GM12878 (cell line): Measurements from ENCODE around the gene MGAT4C. TPM values are rescaled to one million over a fixed set of nuclear protein-coding genes. Genes with fewer than 3 reads are reported as not detected.

ENCODE experiments used
- ATAC-seq: fragments of 200-7000 bp; cut with Tn5 transposase; 3 replicates; pipeline ENCODE4 v1.9.1; 2020; ENCODE audit warnings: mild to moderate bottlenecking, moderate library complexity
- BruUV-seq: library from RNA; stranded (reverse); fragments of 400-500 nt; replicated peaks from 2 replicates; lab custom pipeline; 2021; lab: Mats Ljungman, UMichigan
- CTCF ChIA-PET: fragments of 300-600 bp; sonication (Branson Sonifier 250); formaldehyde crosslinking; extraction: SDS; loops from one replicate; lab custom pipeline; 2021; ENCODE audit warnings: inconsistent platforms; lab: Yijun Ruan, JAX
- POLR2A ChIA-PET: fragments of 350-600 bp; formaldehyde crosslinking; extraction: SDS; loops from one replicate; lab custom pipeline; 2021; ENCODE audit warnings: inconsistent platforms; lab: Charles Lee
- RAD21 ChIA-PET: fragments of 300-600 bp; sonication (Branson Sonifier 250); formaldehyde crosslinking; loops from one replicate; lab custom pipeline; 2023; ENCODE audit warnings: antibody characterized with exemption; ENCODE audit not compliant: unreplicated experiment; lab: Charles Lee
- SMC1A ChIA-PET: fragments of 300-600 bp; sonication (Branson Sonifier 250); formaldehyde crosslinking; loops from one replicate; lab custom pipeline; 2023; ENCODE audit not compliant: unreplicated experiment, uncharacterized antibody; lab: Charles Lee
- DNase-seq: peaks from one replicate; pipeline ENCODE4 v3.0.0-alpha.2; 2011; ENCODE audit warnings: low read depth, low spot score
- FAIRE-seq: peaks from 3 replicates; lab custom pipeline; 2011; peaks lifted over from hg19 to GRCh38; lab: Jason Lieb, UNC
- H2AFZ ChIP-seq: 2 replicates; pipeline ENCODE4 v1.6.0; 2011; ENCODE audit warnings: low read depth, low read length, control low read depth; ENCODE audit not compliant: control insufficient read depth
- H3K27ac ChIP-seq: 2 replicates; pipeline ENCODE4 v1.5.1; 2011; ENCODE audit warnings: control low read depth; ENCODE audit not compliant: control insufficient read depth, insufficient read depth
- H3K27me3 ChIP-seq, 2 experiments: replicated peaks in 1 of 2; 2 replicates each; pipeline versions ENCODE4 v1.6.0 to v1.6.1; 2011; ENCODE audit warnings: low read length in 1 of 2; ENCODE audit not compliant: control insufficient read depth in 2 of 2, insufficient read depth in 2 of 2
- H3K36me3 ChIP-seq, 2 experiments: 2 replicates each; pipeline ENCODE4 v1.5.1; 2011; ENCODE audit warnings: low read length in 1 of 2; ENCODE audit not compliant: control insufficient read depth in 2 of 2, insufficient read depth in 2 of 2
- H3K4me1 ChIP-seq: 2 replicates; pipeline ENCODE4 v1.6.1; 2011; ENCODE audit warnings: mild to moderate bottlenecking, low read length, moderate library complexity, mixed read lengths; ENCODE audit not compliant: control insufficient read depth, insufficient read depth
- H3K4me2 ChIP-seq: 2 replicates; pipeline ENCODE4 v1.6.0; 2011; ENCODE audit warnings: control low read depth; ENCODE audit not compliant: control insufficient read depth, insufficient read depth
- H3K4me3 ChIP-seq: fragments of 200-600 bp; sonication (generic); 2 replicates; pipeline ENCODE4 v1.5.1; 2016
- H3K79me2 ChIP-seq: 2 replicates; pipeline ENCODE4 v1.6.0; 2011; ENCODE audit warnings: low read length; ENCODE audit not compliant: control insufficient read depth, insufficient read depth
- H3K9ac ChIP-seq: 2 replicates; pipeline ENCODE4 v1.8.0; 2011; ENCODE audit warnings: low read length, control low read depth, mixed read lengths; ENCODE audit not compliant: control insufficient read depth, insufficient read depth
- H3K9me3 ChIP-seq: replicated peaks from 3 replicates; pipeline ENCODE4 v1.5.1; 2011; ENCODE audit warnings: mild to moderate bottlenecking, low read length; ENCODE audit not compliant: control insufficient read depth, insufficient read depth
- H4K20me1 ChIP-seq: 2 replicates; pipeline ENCODE4 v1.6.0; 2011; ENCODE audit not compliant: control insufficient read depth, insufficient read depth
- BHLHE40 ChIP-seq, 2 experiments: fragments of 450-650 bp in 1 of 2; IDR thresholded peaks; 2 replicates each; pipeline ENCODE4 v1.6.1; 2011 to 2017; ENCODE audit warnings: low read depth in 2 of 2, borderline replicate concordance in 1 of 2, improper control_type of control experiment in 1 of 2, low read length in 1 of 2, mild to moderate bottlenecking in 1 of 2
- CBX3 ChIP-seq: fragments of 200-600 bp; sonication (generic); IDR thresholded peaks from 2 replicates; pipeline ENCODE4 v1.6.1; 2016; ENCODE audit warnings: low read depth, borderline replicate concordance
- EED ChIP-seq: sonication (generic); IDR thresholded peaks from 2 replicates; pipeline ENCODE4 v1.6.1; 2016; ENCODE audit warnings: antibody characterized with exemption, low read depth
- NFXL1 ChIP-seq: fragments of 450-650 bp; IDR thresholded peaks from 2 replicates; pipeline ENCODE4 v1.6.1; 2017; ENCODE audit warnings: antibody characterized with exemption, mild to moderate bottlenecking, borderline replicate concordance
- SMAD1 ChIP-seq: fragments of 450-650 bp; IDR thresholded peaks from 2 replicates; pipeline ENCODE4 v1.6.1; 2018; ENCODE audit warnings: mild to moderate bottlenecking, low read depth; ENCODE audit not compliant: partially characterized antibody
- YY1 ChIP-seq: IDR thresholded peaks from 2 replicates; pipeline ENCODE4 v1.6.1; 2011; ENCODE audit warnings: low read depth, mild to moderate bottlenecking, low read length
- ZNF687 ChIP-seq: fragments of 450-650 bp; IDR thresholded peaks from 2 replicates; pipeline ENCODE4 v1.6.1; 2017; ENCODE audit warnings: mild to moderate bottlenecking, moderate library complexity
- WGBS: methylation state at CpG from one replicate; pipeline ENCODE4 v1.1.6; 2016; ENCODE audit warnings: low lambda C conversion rate; ENCODE audit not compliant: insufficient replicate concordance, insufficient coverage; ENCODE audit errors: missing lambda C conversion rate; 5-methylcytosine and 5-hydroxymethylcytosine counted together
- in situ Hi-C: fragments of 300-500 bp; cut with MboI; formaldehyde crosslinking; loops from 9 replicates; pipeline ENCODE4 v1.14.3; 2018; ENCODE audit warnings: mixed read lengths
- intact Hi-C: fragments of 100-400 bp; cut with micrococcal nuclease; formaldehyde crosslinking; loops from one replicate; pipeline ENCODE4 v1.14.2; 2022; ENCODE audit not compliant: unreplicated experiment
- polyA plus RNA-seq, 11 experiments: library from polyadenylated mRNA; depleted of rRNA in 4 of 11; unstranded in 6 of 11; stranded (reverse) in 5 of 11; fragments of >200 nt; fragmentation: Nextera tagmentation in 4 of 11; fragmentation: Illumina TruSeq in 1 of 11; extraction: Ambion mirVana in 4 of 11; extraction: Trizol in 1 of 11; gene quantifications; 1 replicate in 1 of 11; 2 replicates in 10 of 11; pipeline versions ENCODE4 v1.2.1 to v1.2.3, GENCODE V29; 2011 to 2016; ENCODE audit warnings: inconsistent platforms in 2 of 11, missing spikeins in 2 of 11, low read depth in 1 of 11
- total RNA-seq, 4 experiments: library from RNA; depleted of rRNA in 3 of 4; stranded (reverse); fragments of >200 nt in 3 of 4; fragmentation: Illumina TruSeq in 1 of 4; extraction: Trizol in 1 of 4; gene quantifications; 2 replicates each; pipeline versions ENCODE4 v1.2.1 to v1.2.3, GENCODE V29; 2013 to 2021
- TF ChIP-seq, protein P1 (sequence below): IDR thresholded peaks from 2 replicates; pipeline ENCODE4 v1.6.1; 2011; ENCODE audit warnings: borderline replicate concordance, low read depth, mild to moderate bottlenecking, moderate library complexity, mixed read lengths, low read length; ENCODE audit not compliant: insufficient read depth; ENCODE audit errors: extremely low read length
- TF ChIP-seq, protein P2 (sequence below), 3 experiments: IDR thresholded peaks in 2 of 3; conservative IDR thresholded peaks in 1 of 3; 2 replicates each; pipeline ENCODE4 v1.5.1; 2011; ENCODE audit warnings: low read depth in 3 of 3, low read length in 3 of 3, mild to moderate bottlenecking in 3 of 3, control low read depth in 2 of 3, moderate library complexity in 2 of 3, inconsistent platforms in 1 of 3, mixed read lengths in 1 of 3; ENCODE audit not compliant: control insufficient read depth in 2 of 3, insufficient read depth in 1 of 3; ENCODE audit errors: extremely low read depth in 1 of 3

MGAT4C gene
- total and polyA plus RNA-seq, 10 of the 15 experiments (the other 5 are each of a cell fraction or from before 2014, with no cell fraction given), result not detected

DNA sequence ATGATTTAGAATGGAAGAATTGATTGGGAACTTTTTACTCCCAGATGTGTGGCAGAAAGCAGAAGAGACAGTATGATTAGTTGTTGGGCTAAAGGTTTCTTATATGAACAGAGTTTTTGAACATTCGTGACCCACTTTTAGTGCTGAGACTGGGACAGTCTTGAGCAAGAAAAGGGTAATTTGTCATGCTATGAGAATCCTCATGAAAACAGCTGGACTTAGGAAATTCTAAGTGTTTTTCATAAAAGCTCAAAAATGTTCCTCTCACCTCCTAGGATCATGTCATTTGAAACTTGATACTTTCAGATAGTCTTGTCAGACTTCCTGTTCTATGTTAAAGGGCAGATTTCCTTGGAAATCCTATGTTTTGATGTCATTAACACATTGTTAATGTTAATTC, 86.1 kb downstream of the MGAT4C start:
- no TSS peak for BruUV-seq
- no peaks in the 10 kb centered on the region for H3K9me3 ChIP-seq
- no peaks in the 10 kb centered on the region for H3K4me1 ChIP-seq
- ChIA-PET POLR2A (no interaction called here), CTCF (no interaction called here), SMC1A (interaction anchor here (1.9 kb wide), 1 partner anchor 12 kb away, joined by 4 read pairs; no protein-coding TSS in a partner anchor), RAD21 (no interaction called here)
- H4K20me1 ChIP-seq, result no peaks in the 10 kb centered on the region
- FAIRE-seq, result no peak
- H3K27me3 ChIP-seq, result no peaks in the 10 kb centered on the region
- H3K4me3 ChIP-seq, result no peak overlapping the region
- no peak overlapping the region for H3K4me2 ChIP-seq
- H3K9ac ChIP-seq, result no peak overlapping the region
- TF ChIP-seq YY1 (no peak), BHLHE40 (IDR thresholded peaks at IDR 0.05; ENCODE audit: borderline replicate concordance in 1 of 2, low read depth in 2 of 2, low read length in 1 of 2) (no peak), SMAD1 (no peak), EED (no peak)
- TF ChIP-seq, protein P1, sequence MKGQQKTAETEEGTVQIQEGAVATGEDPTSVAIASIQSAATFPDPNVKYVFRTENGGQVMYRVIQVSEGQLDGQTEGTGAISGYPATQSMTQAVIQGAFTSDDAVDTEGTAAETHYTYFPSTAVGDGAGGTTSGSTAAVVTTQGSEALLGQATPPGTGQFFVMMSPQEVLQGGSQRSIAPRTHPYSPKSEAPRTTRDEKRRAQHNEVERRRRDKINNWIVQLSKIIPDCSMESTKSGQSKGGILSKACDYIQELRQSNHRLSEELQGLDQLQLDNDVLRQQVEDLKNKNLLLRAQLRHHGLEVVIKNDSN, result no peak
- in situ Hi-C loops (no loop called here), intact Hi-C loops (no loop called here)
- H3K27ac ChIP-seq, result no peak overlapping the region
- H3K79me2 ChIP-seq, result no peaks in the 10 kb centered on the region
- no peak overlapping the region for H2AFZ ChIP-seq
- 0% methylated on average over 1 of the region's 1 CpG for WGBS
- DNase-seq, result no peak
- no peaks in the 10 kb centered on the region for H3K36me3 ChIP-seq
- ATAC-seq, result no peak

DNA sequence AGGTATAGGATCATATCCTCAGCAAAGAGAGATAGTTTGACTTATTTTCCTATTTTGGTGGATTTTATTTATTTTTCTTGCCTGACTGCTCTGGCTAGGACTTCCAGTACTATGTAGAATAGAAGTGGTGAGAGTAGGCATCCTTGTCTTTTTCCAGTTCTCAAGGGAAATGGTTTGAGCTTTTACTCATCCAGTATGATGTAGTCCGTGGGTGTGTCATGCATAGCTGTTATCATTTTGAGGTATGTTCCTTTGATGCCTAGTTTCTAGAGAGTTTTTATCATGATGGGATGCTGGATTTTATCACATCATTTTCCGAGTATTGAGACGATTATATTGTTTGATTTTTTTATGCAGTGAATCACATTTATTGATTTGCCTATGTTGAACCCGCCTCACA, 97.2 kb downstream of the MGAT4C start:
- ATAC-seq, result no peak
- no peak overlapping the region for H3K27ac ChIP-seq
- H3K79me2 ChIP-seq, result no peaks in the 10 kb centered on the region
- no peaks in the 10 kb centered on the region for H3K36me3 ChIP-seq
- no peak for DNase-seq
- H4K20me1 ChIP-seq, result no peaks in the 10 kb centered on the region
- POLR2A ChIA-PET, result no interaction called here
- no peak overlapping the region for H3K9ac ChIP-seq
- SMC1A ChIA-PET, result no interaction called here
- in situ Hi-C loops, result no loop called here
- WGBS, result 36% methylated on average over 4 of the region's 4 CpGs
- CTCF ChIA-PET, result no interaction called here
- no peaks in the 10 kb centered on the region for H3K27me3 ChIP-seq
- no peak overlapping the region for H3K4me2 ChIP-seq
- no peaks in the 10 kb centered on the region for H3K4me1 ChIP-seq
- intact Hi-C loops, result no loop called here
- H2AFZ ChIP-seq, result no peak overlapping the region
- BruUV-seq, result no TSS peak
- H3K4me3 ChIP-seq, result no peak overlapping the region
- H3K9me3 ChIP-seq, result no peaks in the 10 kb centered on the region
- no peak for FAIRE-seq
- RAD21 ChIA-PET, result no interaction called here
- TF ChIP-seq, protein P2, sequence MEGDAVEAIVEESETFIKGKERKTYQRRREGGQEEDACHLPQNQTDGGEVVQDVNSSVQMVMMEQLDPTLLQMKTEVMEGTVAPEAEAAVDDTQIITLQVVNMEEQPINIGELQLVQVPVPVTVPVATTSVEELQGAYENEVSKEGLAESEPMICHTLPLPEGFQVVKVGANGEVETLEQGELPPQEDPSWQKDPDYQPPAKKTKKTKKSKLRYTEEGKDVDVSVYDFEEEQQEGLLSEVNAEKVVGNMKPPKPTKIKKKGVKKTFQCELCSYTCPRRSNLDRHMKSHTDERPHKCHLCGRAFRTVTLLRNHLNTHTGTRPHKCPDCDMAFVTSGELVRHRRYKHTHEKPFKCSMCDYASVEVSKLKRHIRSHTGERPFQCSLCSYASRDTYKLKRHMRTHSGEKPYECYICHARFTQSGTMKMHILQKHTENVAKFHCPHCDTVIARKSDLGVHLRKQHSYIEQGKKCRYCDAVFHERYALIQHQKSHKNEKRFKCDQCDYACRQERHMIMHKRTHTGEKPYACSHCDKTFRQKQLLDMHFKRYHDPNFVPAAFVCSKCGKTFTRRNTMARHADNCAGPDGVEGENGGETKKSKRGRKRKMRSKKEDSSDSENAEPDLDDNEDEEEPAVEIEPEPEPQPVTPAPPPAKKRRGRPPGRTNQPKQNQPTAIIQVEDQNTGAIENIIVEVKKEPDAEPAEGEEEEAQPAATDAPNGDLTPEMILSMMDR (IDR thresholded peaks at IDR 0.05 in 2 of 3, conservative IDR thresholded peaks at IDR 0.05 in 1 of 3; ENCODE audit: control insufficient read depth in 2 of 3, extremely low read depth in 1 of 3, insufficient read depth in 1 of 3, low read depth in 3 of 3, low read length in 3 of 3), result no peak
- no peak for TF ChIP-seq CBX3
- no peak for TF ChIP-seq ZNF687
- no peak for TF ChIP-seq NFXL1
